Stimulated activated CD4-positive, alpha-beta T cell treated with anti-CD3 and anti-CD28 coated beads, Interleukin-2, amount 100 ng/mL, for 48 hours (primary cell): ENCODE measurements around the gene ERICH2.

Experiments used
- DNase-seq, 2 donors: peaks; one replicate each; pipeline ENCODE4 v3.0.0-alpha.2; 2020

ERICH2 gene

DNA sequence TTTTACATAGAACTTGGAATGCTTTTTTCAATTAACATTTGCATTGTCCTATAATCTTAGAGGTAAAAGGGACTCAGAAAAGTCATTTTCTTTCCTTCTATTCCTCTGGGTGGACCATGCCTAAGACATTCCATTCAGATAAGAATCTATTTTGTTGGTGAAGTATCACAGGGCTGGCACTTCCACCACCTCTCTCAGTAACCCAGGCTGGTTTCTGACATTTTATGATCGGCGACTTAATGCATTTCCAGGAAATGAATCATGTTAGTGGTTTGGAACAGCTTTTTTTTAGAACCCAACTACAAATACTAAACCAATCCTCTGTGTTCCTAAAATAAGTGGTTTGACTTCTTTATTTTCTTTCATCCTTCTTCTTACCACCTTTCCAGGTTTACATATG lies 73.5 kb downstream of the ERICH2 start:
- no peak for DNase-seq

DNA sequence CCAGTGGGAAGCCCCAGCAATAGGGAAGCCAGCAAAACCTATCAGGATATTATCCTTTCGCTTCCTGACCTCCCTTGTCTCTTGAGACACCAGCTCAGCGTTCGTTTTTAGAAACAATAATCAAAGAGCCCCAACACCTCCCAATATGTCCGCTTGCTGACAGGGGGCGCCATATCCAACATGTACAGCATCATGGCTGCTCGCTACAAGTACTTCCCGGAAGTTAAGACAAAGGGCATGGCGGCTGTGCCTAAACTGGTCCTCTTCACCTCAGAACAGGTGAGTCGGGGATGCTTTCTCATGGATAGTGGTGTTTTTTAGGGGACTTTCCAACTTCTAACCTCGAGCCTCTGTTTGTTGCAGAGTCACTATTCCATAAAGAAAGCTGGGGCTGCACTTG lies 75.2 kb downstream of the ERICH2 start:
- no peak for DNase-seq

DNA sequence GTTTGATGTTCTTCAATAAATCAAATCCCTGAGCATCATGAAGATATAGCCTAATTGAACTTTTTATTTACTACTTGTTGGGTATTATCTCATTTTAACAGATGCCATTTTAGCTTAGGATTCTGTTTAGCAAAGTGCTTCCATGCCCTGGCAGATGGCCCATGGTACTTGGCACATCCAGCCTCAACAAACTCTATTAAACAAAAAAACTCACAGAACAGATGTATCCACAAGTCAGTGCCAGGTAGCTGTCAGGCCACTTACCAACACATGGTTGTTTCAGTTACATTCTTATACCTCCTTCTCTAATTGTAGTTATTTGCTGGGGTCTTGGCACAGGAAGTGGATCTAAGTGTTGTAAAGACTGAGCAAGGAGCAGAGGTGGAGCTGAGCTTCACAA lies 76.1 kb downstream of the ERICH2 start:
- no peak for DNase-seq

DNA sequence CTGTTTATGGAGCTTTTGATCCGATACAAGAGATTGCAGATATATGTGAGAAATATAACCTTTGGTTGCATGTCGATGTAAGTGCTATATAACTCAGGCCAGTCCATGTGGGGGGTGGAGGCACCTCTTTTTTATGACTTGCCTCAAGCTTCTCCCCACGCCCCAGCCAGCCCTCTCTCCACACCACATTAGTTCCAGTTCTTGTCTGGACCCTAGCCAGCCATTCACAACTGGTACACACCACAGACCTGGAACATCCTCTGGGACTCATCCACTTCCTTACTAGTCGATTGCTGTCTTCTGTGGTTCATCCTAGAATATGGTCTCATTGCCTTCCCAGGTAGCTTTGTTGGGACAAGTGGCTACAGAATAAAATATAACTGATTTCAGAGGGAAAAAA lies 77.5 kb downstream of the ERICH2 start:
- no peak for DNase-seq
